ENCODE measurements around the gene HMCN1.

The HMCN1 gene

DNA sequence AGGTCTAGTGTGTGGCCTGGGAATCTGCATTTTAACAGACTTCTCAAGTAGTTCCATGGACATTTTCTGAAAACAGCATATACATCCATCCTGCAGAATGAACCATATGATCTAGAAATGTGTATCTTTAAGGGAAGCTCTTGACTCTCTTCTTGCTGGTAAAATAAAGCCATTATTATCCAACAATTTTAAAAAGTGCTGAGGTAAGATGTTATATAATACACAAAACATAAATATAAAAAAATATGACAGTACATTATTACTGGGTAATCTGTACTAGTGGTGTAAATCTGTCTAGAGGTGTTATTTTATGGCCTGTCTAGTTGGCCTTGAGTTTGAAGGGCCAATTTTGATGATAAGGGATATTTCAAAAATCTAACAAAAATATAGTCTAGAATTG is 201.2 kb downstream of the HMCN1 start:
- CTCF ChIA-PET, result interaction anchor here (0.6 kb wide), 1 partner anchor 517 kb away, joined by 3 read pairs; no protein-coding TSS in a partner anchor
- DNase-seq (ENCODE audit: low spot score), result no peak
- TF ChIP-seq, protein P1, sequence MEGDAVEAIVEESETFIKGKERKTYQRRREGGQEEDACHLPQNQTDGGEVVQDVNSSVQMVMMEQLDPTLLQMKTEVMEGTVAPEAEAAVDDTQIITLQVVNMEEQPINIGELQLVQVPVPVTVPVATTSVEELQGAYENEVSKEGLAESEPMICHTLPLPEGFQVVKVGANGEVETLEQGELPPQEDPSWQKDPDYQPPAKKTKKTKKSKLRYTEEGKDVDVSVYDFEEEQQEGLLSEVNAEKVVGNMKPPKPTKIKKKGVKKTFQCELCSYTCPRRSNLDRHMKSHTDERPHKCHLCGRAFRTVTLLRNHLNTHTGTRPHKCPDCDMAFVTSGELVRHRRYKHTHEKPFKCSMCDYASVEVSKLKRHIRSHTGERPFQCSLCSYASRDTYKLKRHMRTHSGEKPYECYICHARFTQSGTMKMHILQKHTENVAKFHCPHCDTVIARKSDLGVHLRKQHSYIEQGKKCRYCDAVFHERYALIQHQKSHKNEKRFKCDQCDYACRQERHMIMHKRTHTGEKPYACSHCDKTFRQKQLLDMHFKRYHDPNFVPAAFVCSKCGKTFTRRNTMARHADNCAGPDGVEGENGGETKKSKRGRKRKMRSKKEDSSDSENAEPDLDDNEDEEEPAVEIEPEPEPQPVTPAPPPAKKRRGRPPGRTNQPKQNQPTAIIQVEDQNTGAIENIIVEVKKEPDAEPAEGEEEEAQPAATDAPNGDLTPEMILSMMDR (conservative IDR thresholded peaks at IDR 0.05; ENCODE audit: low read depth), result no peak
- H3K27ac ChIP-seq, result no peak overlapping the region
- POLR2A ChIA-PET (ENCODE audit: low non-redundant PET), result no interaction called here

DNA sequence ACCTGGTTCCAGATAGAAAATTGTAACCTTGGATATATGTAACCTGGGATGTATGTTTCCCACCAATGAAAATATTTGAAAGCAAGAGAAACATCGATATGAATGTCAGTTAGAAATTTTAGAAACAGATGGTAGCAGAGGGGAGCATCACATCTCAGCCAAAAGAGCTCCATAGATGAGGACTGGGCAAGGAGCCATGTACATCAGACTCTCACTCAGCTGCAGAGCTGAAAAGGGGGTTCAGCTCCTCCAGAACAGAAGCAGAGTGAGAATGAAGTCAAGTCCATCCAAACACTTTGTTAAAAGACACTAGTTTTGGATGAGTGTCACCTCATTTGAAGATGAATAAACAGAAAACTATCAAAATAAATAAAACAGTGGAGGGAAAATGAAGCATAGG is 202.4 kb downstream of the HMCN1 start:
- POLR2A ChIA-PET (ENCODE audit: low non-redundant PET), result no interaction called here
- TF ChIP-seq, protein P1 (conservative IDR thresholded peaks at IDR 0.05; ENCODE audit: low read depth), result no peak
- H3K27ac ChIP-seq, result no peak overlapping the region
- CTCF ChIA-PET, result no interaction called here
- DNase-seq (ENCODE audit: low spot score), result no peak

DNA sequence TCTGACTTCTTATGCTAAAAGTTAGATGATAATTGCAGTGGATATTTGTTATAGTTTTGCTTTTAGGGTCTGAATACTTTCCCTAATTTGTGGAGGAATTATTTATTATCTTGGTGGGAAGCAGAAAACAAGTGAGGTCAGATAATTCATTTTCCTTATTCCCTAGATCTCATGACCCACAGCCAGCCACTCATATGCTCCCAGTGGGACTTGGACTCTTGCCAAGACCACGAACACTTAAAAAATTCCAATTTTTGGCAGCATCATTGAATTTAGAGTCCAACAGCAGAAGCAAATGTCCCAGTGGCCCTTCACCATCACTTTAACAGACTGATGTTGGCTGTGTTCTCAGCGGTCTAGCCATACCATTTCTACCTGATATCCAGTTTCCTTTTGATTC is 204.2 kb downstream of the HMCN1 start:
- no peak overlapping the region for H3K27ac ChIP-seq
- ChIA-PET CTCF (no interaction called here), POLR2A (ENCODE audit: low non-redundant PET) (no interaction called here)
- TF ChIP-seq, protein P1 (conservative IDR thresholded peaks at IDR 0.05; ENCODE audit: low read depth), result no peak
- no peak for DNase-seq (ENCODE audit: low spot score)

DNA sequence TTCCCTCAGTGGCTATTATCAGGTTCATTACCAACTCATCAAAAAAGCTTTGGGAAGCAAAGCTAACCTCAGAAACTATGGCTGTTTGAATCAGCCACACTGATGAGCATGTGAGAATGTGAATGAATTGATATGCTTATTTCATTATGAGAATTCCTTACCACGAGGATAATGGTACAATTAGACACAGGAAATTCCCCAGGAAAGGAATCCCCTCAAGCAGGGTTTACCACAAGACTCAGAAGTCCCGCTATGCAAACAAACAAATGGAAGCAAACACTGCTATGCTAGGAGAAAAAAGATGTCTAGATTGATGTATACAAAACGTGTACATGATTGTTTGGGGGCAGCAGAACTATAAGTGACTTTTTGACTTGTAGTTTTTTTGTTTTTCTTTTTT is 205.0 kb downstream of the HMCN1 start:
- H3K27ac ChIP-seq, result no peak overlapping the region
- POLR2A ChIA-PET (ENCODE audit: low non-redundant PET), result no interaction called here
- CTCF ChIA-PET, result no interaction called here
- DNase-seq (ENCODE audit: low spot score), result no peak
- TF ChIP-seq, protein P1 (conservative IDR thresholded peaks at IDR 0.05; ENCODE audit: low read depth), result no peak

DNA sequence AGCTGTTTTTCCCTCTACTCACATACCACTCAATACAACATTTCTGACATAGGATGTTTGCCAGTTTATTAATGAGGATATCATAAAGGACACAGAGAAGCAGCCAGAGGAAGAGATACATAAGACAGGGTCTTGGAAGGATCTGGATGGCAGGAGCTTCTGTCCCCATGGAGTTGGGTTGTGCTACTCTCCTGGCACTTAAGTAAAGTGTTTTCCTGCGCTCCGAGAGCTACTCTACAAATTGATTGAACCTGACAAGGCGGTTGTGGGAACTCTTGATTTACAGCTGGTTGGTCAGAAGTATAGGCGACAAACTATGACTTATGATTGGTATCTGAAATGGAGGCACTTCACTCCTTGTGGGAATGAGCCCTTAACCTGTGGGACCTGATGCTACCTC is 208.8 kb downstream of the HMCN1 start:
- ChIA-PET CTCF (no interaction called here), POLR2A (ENCODE audit: low non-redundant PET) (no interaction called here)
- TF ChIP-seq, protein P1 (conservative IDR thresholded peaks at IDR 0.05; ENCODE audit: low read depth), result no peak
- no peak for DNase-seq (ENCODE audit: low spot score)
- H3K27ac ChIP-seq, result no peak overlapping the region

DNA sequence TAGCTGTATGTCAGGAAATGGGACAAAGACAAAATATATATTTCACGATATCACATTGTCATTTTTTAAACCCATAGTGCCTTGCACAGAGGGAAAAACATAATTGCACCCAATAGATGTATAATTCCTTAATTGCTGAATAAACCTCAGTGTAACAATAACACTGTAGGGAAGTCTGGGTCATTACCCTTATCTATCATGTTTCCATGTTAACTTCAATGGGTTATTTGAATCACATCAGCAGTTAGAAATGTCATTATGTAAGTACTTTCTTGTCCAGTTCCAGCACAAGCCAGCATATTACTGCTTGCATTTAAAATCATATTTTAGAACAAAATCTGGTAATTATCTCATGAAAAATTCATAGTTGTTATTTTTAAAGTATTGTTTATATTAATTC is 222.7 kb downstream of the HMCN1 start:
- no peak for DNase-seq (ENCODE audit: low spot score)
- ChIA-PET CTCF (no interaction called here), POLR2A (ENCODE audit: low non-redundant PET) (no interaction called here)
- TF ChIP-seq, protein P1 (conservative IDR thresholded peaks at IDR 0.05; ENCODE audit: low read depth), result no peak
- no peak overlapping the region for H3K27ac ChIP-seq

All from RWPE1 (cell line).